Fibroblast of skin of left biceps (primary cell): ENCODE measurements around the gene DRAM1.
"Not testable (repeated sequence)": the region's sequence is repeated elsewhere in the genome, so short reads cannot be mapped to it uniquely, and the experiment has no call there.

ENCODE experiments used
- DNase-seq, 2 experiments: peaks; one replicate each; pipeline ENCODE4 v3.0.0-alpha.2; 2013; ENCODE audit warnings: low read depth in 2 of 2

Gene DRAM1, protein sequence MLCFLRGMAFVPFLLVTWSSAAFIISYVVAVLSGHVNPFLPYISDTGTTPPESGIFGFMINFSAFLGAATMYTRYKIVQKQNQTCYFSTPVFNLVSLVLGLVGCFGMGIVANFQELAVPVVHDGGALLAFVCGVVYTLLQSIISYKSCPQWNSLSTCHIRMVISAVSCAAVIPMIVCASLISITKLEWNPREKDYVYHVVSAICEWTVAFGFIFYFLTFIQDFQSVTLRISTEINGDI

DNA sequence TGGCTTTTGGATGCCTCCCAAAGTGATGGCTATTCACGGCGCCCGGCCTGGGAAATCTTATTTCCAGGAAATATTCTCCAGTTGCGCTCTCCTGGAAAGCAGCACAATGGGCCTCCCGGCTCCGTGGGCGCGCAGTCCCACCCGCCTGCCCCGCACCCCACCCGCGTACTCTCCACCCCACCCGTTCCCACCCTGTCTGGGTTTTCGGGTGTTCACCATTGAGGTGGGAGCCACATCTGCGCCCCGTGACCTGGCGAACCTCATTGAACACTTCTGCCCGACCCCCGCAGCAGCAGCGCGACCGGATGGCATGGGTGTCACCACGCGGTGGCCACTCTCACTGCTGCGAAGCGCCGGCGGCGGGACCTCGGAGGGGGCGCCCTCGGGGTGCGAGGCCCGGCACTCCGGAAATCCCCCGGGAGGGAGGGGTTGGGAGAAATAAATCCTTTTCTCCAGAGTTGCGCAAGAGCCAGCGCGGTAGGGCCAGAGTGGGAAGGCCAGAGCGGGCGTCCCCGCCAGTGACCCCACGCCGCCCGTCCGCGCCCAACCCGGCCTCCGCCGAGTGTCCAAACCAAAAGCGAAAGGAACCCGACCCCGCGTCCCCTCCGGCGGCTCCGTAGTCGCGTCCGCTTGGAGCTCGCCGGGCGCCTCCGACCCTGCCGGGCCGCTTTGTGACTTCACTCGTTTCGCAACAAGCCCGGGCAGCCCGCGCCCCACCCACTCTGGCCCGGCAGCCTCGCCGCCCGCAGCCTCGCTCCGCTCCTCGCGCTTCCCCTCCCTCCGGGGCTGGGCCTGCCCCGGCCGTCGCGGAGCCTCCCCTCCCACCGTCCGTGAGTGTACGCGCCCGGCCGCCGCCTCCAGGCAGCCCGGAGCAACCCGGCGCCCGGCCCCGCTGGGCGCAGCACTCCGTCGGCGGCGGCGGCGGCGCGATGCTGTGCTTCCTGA, at the start of gene DRAM1:
TSS of gene DRAM1 (plus strand) at position 720 of the 945 bp plus-strand sequence. CDS start at position 930, 210 bp downstream.
- peak; percentile 69 to 75 for DNase-seq

DNA sequence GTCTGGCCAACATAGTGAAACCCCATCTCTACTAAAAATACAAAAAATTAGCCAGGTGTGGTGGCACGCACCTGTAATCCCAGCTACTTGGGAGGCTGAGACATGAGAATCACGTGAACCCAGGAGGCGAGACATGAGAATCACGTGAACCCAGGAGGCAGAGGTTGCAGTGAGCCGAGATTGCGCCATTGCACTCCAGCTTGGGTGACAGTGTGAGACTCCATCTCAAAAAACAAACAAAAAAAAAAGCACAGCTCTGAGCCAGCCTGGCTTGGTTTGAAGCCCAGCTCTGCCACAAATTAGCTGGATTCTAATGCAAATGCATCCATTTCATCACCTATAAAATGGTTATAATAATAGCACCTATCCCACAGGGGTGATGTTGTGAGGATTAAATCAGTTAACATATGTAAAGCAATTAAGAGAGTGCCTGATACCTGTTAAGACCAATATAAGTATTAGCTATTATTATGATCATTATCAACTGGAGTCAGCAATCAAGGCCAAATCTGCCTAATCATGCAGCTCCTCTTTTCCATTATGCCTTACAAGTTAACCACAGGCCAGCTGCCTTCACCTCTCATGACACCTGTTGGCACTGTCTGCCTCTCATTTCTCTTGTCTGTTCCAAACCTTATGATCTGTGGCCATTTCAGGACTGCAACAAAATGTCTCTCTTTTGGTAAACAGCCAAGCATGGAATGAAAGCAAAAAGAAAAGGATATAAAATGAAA, 48.8 kb upstream of the DRAM1 start:
- DNase-seq = no peak

DNA sequence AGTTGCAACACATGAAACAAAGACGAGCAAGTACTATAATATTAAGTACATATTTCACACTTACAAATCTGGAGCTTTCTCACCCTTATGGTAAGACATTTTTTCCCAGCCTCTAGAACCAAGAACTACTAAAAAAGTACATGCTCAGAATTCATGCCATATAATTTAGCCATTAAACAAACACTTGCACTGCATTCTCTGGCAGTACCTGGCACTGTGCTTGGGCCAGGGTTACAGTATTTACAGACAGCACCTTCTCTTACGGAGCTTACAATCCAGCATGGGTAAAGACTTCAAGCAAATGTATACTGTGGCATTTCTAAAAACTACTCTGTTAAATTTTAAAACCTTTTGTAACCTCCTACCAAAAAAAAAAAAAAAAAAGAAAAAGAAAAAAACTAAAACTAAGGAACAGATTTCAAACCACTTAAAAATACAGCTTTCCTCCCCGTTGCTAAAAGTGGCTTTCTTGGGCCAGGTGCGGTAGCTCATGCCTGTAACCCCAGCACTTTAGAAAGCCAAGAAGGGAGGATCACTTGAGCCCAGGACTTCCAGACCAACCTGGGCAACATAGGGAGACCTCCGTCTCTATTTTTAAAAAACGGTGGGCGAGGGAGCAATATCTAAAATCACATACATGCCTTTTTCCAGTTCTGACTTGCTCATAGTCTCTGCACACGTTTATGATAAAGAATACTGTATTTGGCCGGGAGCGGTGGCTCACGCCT, 47.6 kb upstream of the DRAM1 start:
- DNase-seq = no peak

DNA sequence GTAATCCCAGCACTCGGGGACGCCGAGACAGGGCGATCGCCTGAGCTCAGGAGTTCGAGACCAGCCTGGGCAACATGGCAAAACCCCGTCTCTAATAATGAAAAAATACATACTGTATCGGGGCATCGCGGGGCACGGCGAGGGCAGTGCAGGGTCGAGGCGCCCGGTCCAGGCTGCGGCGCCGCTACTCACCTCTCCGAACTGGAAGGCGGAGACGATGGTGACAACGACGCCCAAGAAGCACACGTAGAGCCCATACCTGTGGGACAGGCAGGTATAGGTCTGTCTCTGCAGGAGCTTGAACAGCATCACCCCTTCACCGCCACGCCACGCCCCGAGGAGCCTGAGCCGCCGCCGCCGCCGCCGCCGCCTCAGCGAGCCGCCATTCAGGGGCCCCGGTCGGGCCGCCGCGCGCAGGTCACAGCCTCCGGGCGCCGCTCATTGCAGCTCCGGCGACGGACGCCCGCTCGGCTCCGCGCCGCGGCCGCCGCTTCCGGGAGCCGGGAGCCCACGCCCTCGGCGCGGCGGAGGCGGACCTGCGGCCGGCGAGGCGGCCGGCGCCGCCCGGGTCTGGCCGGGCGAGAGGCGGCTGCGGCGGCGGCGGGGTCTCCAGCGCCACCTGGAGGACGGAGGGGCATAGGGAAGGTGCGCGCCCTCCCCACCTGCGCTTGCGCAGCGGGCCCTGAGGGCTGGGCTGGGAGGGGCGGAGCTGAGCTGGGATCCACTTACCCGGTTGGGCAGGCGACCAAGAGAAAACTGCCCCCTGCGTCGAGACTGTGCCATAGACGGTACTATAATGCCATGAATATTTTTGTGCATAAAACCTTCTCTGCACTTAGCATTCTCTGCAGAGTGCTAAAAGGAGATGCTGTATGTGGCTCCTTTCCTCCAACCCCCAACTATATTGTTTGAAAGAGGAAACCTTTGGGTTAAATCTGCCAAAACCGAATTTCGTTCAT, 46.7 kb upstream of the DRAM1 start, which contains the start of gene GNPTAB:
TSS of gene GNPTAB (minus strand) at position 593 of the 959 bp plus-strand sequence. CDS start at position 309, 284 bp downstream.
- peak; percentile 72 to 77 for DNase-seq

DNA sequence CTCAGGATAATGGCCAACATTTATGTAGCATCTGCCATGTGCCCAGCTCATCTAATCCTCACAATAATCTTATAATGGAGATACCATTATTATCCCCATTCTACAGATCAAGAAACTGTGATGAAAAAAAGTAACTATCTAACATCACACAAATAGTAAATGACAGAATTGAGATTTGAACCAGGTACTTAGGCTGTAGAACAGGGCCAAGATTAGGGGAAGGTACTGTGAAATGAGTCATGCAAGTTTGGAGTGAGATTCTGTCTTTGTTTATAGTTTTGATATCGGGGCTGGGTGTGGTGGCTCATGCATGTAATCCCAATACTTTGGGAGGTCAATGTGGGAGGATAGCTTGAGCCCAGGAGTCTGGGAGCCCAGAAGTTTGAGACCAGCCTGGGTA, 45.4 kb upstream of the DRAM1 start:
- no peak for DNase-seq

DNA sequence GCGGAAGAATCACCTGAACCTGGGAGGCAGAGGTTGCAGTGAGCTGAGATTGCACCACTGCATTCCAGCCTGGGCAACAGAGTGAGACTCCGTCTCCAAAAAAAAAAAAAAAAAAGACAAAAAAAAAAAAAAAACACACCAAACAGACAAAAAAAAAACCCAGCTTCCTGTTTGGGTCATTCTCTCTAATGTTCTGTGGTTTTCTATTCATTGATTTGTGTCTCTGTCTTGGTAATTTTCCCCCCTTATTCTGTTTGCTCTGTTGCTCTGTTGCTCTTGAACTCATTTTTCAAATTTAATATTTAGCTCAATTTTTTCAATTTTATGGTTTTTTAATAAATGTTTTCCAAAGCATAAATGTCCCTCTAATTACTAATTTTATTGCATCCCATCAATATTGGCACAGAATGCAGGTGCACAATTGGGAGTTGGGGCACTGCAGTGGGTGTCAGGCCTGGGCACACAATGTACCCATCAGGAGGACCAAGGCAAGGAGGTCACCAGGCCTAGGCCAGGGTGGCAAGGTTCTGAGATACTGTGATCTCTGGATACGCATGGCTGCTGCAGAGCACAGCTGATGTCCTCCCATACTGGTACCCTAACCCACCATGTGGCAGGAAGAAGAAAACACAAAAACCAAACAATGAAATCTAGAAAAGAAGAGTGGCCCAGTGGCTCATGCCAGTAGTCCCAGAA, 38.6 kb upstream of the DRAM1 start:
- DNase-seq = no peak

DNA sequence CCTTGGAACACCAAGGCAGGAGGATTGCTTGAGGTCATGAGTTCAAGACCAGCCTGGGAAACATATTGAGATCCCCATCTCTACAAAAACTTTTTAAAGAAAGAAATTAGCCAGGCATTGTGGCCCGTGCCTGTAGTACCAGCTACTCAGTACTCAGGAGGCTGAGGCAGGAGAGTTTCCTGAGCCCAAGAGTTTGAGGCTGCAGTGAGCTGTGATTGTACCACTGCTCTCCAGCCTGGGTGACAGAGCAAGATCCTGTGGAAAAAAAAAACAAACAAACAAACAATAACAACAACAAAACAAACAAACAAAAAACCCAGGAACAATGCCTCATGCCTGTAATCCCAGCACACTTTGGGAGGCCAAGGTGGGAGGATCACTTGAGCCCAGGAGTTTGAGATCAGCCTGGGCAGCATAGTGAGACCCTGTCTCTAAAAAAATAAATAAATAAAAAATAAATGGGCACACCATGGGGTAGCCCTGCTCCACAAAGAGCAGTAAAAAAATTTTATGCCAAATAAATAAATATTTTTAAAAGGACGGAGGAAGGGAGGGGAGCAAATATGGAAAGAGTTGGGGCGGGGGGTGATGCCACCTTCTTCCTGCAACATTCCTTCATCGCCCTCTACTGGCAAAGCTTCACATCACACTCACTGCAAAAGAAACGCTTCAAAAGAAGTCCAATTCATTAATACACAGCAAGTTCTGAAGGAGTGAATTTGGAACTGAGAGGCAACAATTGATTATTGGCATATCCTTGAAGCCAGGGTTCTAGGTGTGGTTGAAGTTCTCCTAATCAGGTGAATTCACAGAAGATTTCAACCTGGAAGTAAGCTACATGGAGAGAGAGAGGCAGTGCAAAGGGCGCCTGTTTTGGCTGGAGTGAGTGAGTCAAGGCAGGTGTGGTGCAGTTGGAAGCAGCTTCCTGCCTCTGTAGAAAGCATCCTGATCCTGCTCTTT, 37.8 kb upstream of the DRAM1 start:
- DNase-seq = no peak

DNA sequence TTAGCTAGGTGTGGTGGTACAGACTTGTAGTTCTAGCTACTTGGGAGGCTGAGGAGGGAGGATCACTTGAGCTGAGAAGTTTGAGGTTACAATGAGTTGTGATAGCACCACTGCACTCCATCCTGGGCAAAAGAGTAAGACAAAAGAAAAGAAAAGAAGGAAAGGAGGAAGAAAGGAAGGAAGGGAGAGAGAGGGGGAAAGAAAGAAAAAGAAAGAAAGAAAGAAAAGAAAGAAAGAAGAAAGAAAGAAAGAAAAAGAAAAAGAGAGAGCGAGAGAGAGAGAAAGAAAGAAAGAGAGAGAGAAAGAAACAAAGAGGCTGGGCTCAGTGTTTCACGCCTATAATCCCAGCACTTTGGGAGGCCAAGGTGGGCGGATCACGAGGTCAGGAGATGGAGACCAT, 36.3 kb upstream of the DRAM1 start:
- DNase-seq = no peak

DNA sequence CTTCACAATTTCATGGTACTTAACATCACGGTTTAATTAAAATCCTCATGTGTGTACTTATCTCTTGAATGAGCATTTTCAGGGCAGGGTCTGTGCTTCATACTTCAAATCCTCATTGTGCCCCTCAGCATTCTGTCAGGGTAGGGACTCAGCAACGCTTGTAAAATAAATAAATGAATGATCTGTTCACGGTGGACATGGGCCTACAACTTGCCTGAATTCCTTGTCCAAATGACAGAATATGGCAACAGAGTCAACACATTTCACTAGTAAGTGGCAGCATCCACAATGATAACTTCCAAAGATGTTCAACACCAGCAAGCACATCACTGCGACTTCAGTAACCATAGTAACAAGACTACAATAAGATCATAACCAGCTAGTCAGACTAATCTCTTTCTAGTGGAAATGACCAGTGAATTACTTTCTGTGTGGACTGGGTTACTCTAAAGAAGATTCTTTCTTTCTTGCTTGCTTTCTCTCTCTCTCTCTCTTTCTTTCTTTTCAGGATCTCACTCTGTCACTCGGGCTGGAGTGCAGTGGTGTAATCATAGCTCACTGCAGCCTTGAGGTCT, 32.2 kb upstream of the DRAM1 start:
- no peak for DNase-seq

DNA sequence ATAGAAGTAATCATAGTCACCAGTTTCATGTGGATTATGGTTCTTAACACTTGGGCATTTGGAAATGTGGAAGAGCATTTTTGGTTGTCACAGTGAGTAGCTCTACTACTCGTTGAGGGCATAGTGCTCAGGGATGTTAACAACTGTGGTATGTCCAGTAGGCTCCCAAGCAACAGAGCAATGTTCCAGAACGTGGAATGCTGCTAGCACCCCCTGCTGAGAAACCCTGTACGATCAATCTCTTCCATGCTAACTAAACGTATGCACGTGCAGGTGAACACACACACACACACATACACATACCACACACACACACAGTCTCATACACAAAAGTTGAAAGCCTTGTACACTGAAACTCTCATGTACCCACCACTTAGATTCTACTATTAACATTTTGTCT, 30.1 kb upstream of the DRAM1 start:
- DNase-seq = no peak

DNA sequence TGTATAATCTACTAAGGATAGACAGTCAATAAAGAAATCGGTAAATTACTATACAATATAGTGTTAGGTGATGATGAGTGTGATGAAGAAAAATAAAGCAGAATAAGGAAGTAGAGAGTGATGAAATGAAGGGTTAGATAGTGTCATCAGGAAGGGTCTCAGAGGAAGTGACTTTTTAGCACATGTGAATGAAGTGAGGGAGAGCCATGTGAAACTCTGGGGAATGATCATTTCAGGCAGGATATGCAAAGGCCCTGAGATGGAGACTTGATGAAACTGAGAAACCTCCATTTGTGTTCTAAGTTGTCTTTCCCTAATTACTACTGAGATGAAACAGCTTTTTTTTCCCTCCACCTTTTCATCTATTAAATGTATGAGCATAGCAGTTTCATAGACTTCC, 27.2 kb upstream of the DRAM1 start:
- DNase-seq = no peak

DNA sequence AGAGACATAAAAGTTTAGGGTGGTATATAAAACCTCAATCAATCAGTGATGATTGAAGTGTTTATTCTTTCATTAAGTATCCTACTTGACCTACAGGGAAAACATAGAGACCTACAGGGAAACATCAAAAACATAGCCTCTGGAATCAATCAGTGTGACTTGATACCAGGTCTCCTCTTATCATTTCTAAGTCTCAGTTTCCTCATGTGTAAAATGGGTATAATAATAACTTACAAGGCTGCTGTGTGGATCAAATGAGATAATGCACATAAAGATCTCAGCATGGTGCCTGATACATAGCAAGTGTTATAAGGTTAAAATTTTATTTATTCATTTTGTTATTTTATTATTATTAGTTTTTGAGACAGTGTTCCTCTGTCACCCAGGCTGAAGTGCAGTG, 24.4 kb upstream of the DRAM1 start:
- no peak for DNase-seq

DNA sequence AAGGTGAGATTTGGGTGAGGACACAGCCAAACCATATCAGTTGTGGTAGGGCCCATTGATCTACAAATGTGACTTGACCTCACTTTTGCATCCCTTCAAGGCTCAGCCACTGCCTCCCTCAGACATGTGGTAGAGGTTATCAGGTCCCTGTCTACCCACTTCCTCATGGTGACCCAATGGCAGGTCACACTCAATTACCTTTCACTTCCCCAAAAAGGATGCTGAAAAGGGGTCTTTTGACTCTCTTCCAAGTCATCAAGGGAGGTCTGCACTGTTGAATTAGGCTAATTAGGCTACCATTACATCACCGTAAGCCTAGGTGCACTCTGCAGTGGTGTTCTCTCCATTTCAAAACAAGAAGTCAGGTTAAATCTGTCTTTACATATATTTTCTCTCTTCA, 22.6 kb upstream of the DRAM1 start:
- no peak for DNase-seq

DNA sequence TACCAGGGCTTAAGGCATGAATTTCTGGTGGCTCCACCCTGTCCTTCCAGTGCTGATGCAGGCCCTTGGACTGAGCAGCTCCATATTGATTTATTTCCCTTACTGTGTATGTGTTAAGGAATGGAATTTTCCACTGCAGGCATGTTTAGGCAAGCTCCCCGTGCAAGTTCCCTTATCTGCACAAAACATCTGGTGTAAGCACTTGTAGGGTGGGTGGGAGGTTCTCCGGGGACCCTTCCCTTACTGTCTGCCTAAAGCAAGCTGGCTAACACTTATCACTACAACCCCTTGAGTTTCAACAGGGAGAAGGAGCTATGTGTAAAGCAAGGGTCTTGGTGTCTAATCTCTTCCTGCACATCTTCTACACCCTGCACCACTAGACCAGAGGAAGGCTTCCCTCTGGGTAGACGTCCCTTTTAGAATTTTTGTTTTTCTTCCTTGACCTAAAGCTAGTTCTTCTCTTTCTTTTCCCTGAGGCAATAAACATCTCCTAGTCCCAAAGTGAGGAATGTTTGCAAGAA, 22.0 kb upstream of the DRAM1 start:
- no peak for DNase-seq

DNA sequence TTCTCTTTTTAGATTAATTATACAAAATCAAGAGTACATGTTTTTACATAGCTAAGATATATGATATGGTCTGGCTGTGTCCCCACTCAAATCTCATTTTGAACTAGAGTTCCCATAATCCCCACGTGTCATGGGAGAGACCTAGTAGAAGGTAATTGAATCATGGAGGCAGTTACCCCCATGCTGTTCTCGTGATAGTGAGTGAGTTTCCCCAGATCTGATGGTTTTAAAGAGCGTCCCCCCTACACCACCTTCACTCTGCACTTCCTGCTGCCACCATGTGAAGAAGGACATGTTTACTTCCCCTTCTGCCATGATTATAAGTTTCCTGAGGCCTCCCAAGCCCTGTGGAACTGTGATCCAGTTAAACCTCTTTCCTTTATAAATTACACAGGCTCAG, 21.4 kb upstream of the DRAM1 start:
- DNase-seq = no peak

DNA sequence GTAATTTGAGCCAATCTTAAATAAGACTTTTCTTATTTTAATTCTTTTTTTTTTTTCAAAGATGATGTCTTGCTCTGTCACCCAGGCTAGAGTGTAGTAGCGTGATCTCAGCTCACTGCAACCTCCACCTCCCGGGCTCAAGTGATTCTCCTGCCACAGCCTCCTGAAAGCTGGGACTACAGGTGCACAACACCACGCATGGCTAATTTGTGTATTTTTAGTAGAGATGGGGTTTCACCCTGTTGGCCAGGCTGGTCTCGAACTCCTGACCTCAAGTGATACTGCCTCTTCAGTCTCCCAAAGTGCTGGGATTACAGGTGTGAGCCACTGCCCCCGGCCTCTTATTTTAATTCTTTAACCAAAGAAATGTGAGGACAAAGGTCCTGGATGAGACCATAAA, 20.8 kb upstream of the DRAM1 start:
- DNase-seq = not testable (repeated sequence)

DNA sequence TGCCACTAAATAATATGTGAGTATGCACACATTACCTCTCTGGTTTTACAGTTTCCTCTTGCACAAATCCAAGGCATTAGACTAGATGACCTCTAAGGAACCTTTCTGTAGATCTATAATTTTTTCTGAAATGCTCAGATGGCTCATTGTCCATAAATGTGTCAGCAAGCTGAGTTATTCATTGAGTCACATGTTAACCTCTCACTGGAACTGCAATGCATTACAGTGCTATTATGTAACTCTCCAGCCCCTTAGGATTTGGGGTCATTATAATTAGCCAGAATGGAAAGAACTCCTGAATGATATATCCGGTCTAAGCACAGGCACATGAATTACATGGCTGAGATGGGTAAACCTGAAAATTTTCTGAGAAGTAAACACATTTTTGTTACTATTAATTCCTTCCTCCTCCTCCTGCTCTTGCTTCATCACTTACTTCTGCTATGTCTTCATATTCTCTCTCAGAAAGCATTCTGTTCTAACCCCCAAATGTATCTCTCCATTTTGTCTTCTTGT, 20.3 kb upstream of the DRAM1 start:
- DNase-seq = peak; percentile 83 to 88

DNA sequence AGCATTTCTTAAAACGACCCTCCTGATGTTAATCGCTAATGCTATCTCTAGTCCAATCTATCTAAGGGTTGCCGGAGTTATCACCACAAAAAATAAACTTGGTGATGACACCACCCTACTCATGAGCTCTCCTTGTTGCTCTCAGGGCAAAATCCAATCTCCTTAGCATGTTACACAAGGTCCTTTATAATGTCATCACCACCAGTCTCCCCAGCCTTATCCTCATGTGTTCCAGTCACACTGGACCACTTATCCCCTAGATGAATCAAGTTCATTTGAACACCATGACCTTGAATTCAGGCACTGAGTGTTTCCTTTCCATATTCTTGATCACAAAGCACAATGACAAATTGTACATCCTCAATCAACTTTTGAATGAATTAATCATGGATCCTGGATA, 19.0 kb upstream of the DRAM1 start:
- DNase-seq = no peak
